WTC11 (cell line): ENCODE measurements around the gene GDPD4. TPM values are rescaled to one million over a fixed set of nuclear protein-coding genes. Genes with fewer than 3 reads are reported as not detected.

Experiments used
- ATAC-seq: fragments of 200-7000 bp; cut with Tn5 transposase; 2 replicates; pipeline ENCODE4 v1.10.0; 2021; ENCODE audit warnings: mild to moderate bottlenecking, moderate library complexity
- CTCF ChIA-PET: fragments of 300-600 bp; sonication (Branson Sonifier 250); formaldehyde crosslinking; loops from one replicate; lab custom pipeline; 2021; ENCODE audit warnings: antibody characterized with exemption; lab: Charles Lee
- POLR2A ChIA-PET: fragments of 350-600 bp; sonication (Branson Sonifier 250); formaldehyde crosslinking; loops from one replicate; lab custom pipeline; 2021; ENCODE audit warnings: antibody characterized with exemption; lab: Charles Lee
- DNase-seq: peaks from one replicate; pipeline ENCODE4 v3.0.0; 2021; ENCODE audit warnings: low spot score
- H3K27ac Mint-ChIP-seq: 2 replicates; pipeline ENCODE4 v1.8.0; 2021; ENCODE audit warnings: mixed read lengths
- H3K27me3 Mint-ChIP-seq: 2 replicates; pipeline ENCODE4 v1.8.0; 2021; ENCODE audit warnings: low read depth, mild to moderate bottlenecking, moderate library complexity, mixed read lengths
- H3K36me3 Mint-ChIP-seq: 2 replicates; pipeline ENCODE4 v1.8.0; 2021; ENCODE audit warnings: mixed read lengths
- H3K4me1 Mint-ChIP-seq: 2 replicates; pipeline ENCODE4 v1.8.0; 2022; ENCODE audit warnings: mixed read lengths
- H3K4me3 Mint-ChIP-seq: 2 replicates; pipeline ENCODE4 v1.8.0; 2021; ENCODE audit warnings: mild to moderate bottlenecking, moderate library complexity, mixed read lengths
- H3K9me3 Mint-ChIP-seq: 2 replicates; pipeline ENCODE4 v1.8.0; 2021; ENCODE audit warnings: mixed read lengths
- CBFB ChIP-seq: sonication (generic); formaldehyde crosslinking; IDR thresholded peaks from 2 replicates; pipeline ENCODE4 v1.8.1; 2022; ENCODE audit warnings: mild to moderate bottlenecking, low read depth, missing genetic modification reagents
- EMX1 ChIP-seq: fragments of 250-450 bp; sonication (Bioruptor Pico); IDR thresholded peaks from 2 replicates; pipeline ENCODE4 v1.8.0; 2021; ENCODE audit warnings: mild to moderate bottlenecking
- ETV6 ChIP-seq: sonication (generic); formaldehyde crosslinking; IDR thresholded peaks from 2 replicates; pipeline ENCODE4 v1.8.1; 2022; ENCODE audit warnings: mild to moderate bottlenecking, missing genetic modification reagents
- FOXP1 ChIP-seq: sonication (generic); formaldehyde crosslinking; IDR thresholded peaks from 2 replicates; pipeline ENCODE4 v1.8.0; 2022; ENCODE audit warnings: missing genetic modification reagents, mild to moderate bottlenecking, moderate library complexity, borderline replicate concordance
- HMGA2 ChIP-seq: fragments of 250-450 bp; sonication (Bioruptor Pico); IDR thresholded peaks from 2 replicates; pipeline ENCODE4 v1.4.0; 2021; ENCODE audit warnings: mild to moderate bottlenecking, moderate library complexity
- KAT7 ChIP-seq: sonication (generic); formaldehyde crosslinking; IDR thresholded peaks from 2 replicates; pipeline ENCODE4 v1.8.1; 2023; ENCODE audit warnings: missing genetic modification reagents, mild to moderate bottlenecking, borderline replicate concordance
- MXD4 ChIP-seq: fragments of 250-450 bp; sonication (Bioruptor Pico); IDR thresholded peaks from 2 replicates; pipeline ENCODE4 v1.8.0; 2021; ENCODE audit warnings: mild to moderate bottlenecking, moderate library complexity, borderline replicate concordance
- MYBL2 ChIP-seq: sonication (generic); formaldehyde crosslinking; IDR thresholded peaks from 2 replicates; pipeline ENCODE4 v1.8.1; 2023; ENCODE audit warnings: mild to moderate bottlenecking, moderate library complexity, missing genetic modification reagents
- NR1H2 ChIP-seq: sonication (generic); formaldehyde crosslinking; IDR thresholded peaks from 2 replicates; pipeline ENCODE4 v1.9.0; 2021; ENCODE audit warnings: mild to moderate bottlenecking, moderate library complexity, missing genetic modification reagents
- OVOL2 ChIP-seq: fragments of 250-450 bp; sonication (Bioruptor Pico); IDR thresholded peaks from 2 replicates; pipeline ENCODE4 v1.9.0; 2021; ENCODE audit warnings: mild to moderate bottlenecking, borderline replicate concordance
- PRRX2 ChIP-seq: fragments of 250-450 bp; sonication (Bioruptor Pico); IDR thresholded peaks from 2 replicates; pipeline ENCODE4 v1.8.0; 2021; ENCODE audit warnings: mild to moderate bottlenecking
- SMAD3 ChIP-seq: sonication (generic); formaldehyde crosslinking; IDR thresholded peaks from 2 replicates; pipeline ENCODE4 v1.8.0; 2022; ENCODE audit warnings: missing genetic modification reagents, mild to moderate bottlenecking, borderline replicate concordance
- ZBTB21 ChIP-seq: sonication (generic); formaldehyde crosslinking; IDR thresholded peaks from 2 replicates; pipeline ENCODE4 v1.8.1; 2023; ENCODE audit warnings: mild to moderate bottlenecking, missing genetic modification reagents, borderline replicate concordance
- ZNF138 ChIP-seq: sonication (generic); formaldehyde crosslinking; conservative IDR thresholded peaks from 2 replicates; pipeline ENCODE4 v1.8.1; 2022; ENCODE audit warnings: mild to moderate bottlenecking, moderate library complexity, missing genetic modification reagents
- ZNF219 ChIP-seq: sonication (generic); formaldehyde crosslinking; IDR thresholded peaks from 2 replicates; pipeline ENCODE4 v1.8.0; 2023; ENCODE audit warnings: missing genetic modification reagents, mild to moderate bottlenecking, borderline replicate concordance
- ZNF416 ChIP-seq: fragments of 250-450 bp; sonication (Bioruptor Pico); IDR thresholded peaks from 2 replicates; pipeline ENCODE4 v1.9.0; 2021; ENCODE audit warnings: mild to moderate bottlenecking, inconsistent platforms
- ZNF425 ChIP-seq: fragments of 250-450 bp; sonication (Bioruptor Pico); conservative IDR thresholded peaks from 2 replicates; pipeline ENCODE4 v1.9.0; 2021; ENCODE audit warnings: mild to moderate bottlenecking
- total RNA-seq: library from RNA; stranded (reverse); gene quantifications from 3 replicates; pipeline ENCODE4 v1.2.3, GENCODE V29; 2021
- TF ChIP-seq, protein P1 (sequence below): sonication (generic); formaldehyde crosslinking; IDR thresholded peaks from 2 replicates; pipeline ENCODE4 v1.8.1; 2022; ENCODE audit warnings: low read depth, mild to moderate bottlenecking, moderate library complexity, missing genetic modification reagents, borderline replicate concordance
- TF ChIP-seq, protein P2 (sequence below): sonication (generic); formaldehyde crosslinking; IDR thresholded peaks from 2 replicates; pipeline ENCODE4 v1.8.0; 2022; ENCODE audit warnings: mild to moderate bottlenecking, missing genetic modification reagents
- TF ChIP-seq, protein P3 (sequence below): sonication (generic); formaldehyde crosslinking; IDR thresholded peaks from 2 replicates; pipeline ENCODE4 v1.8.1; 2022; ENCODE audit warnings: low read depth, missing genetic modification reagents, borderline replicate concordance
- TF ChIP-seq, protein P4 (sequence below): sonication (generic); formaldehyde crosslinking; conservative IDR thresholded peaks from 2 replicates; pipeline ENCODE4 v1.8.1; 2022; ENCODE audit warnings: mild to moderate bottlenecking, missing genetic modification reagents
- TF ChIP-seq, protein P5 (sequence below): fragments of 250-450 bp; sonication (Bioruptor Pico); IDR thresholded peaks from 2 replicates; pipeline ENCODE4 v1.9.0; 2021; ENCODE audit warnings: mild to moderate bottlenecking, borderline replicate concordance

Gene GDPD4
- total RNA-seq, 1 experiment from 2014 or later, result not detected

GRCh38 chr11:77196961-77197360 is 104.5 kb downstream of the GDPD4 start:
- ATAC-seq (no peak), DNase-seq (peak; percentile 8)
- no peak overlapping the region for H3K4me3 Mint-ChIP-seq
- ChIA-PET POLR2A (no interaction called here), CTCF (interaction anchor here (0.9 to 2.8 kb wide), 5 partner anchors 8 to 352 kb away, joined by 3 to 14 read pairs (median 3); no protein-coding TSS in a partner anchor)
- H3K27me3 Mint-ChIP-seq, result no peaks in the 10 kb centered on the region
- peaks cover 4% of the 10 kb centered on the region; the same call in 1 of the 2 replicates for H3K4me1 Mint-ChIP-seq
- no peaks in the 10 kb centered on the region for H3K36me3 Mint-ChIP-seq
- TF ChIP-seq, protein P1, sequence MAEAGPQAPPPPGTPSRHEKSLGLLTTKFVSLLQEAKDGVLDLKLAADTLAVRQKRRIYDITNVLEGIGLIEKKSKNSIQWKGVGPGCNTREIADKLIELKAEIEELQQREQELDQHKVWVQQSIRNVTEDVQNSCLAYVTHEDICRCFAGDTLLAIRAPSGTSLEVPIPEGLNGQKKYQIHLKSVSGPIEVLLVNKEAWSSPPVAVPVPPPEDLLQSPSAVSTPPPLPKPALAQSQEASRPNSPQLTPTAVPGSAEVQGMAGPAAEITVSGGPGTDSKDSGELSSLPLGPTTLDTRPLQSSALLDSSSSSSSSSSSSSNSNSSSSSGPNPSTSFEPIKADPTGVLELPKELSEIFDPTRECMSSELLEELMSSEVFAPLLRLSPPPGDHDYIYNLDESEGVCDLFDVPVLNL, result no peak
- no peak for TF ChIP-seq CBFB
- TF ChIP-seq ZNF219 (CRISPR knock-in tag), result no peak
- no peak for TF ChIP-seq HMGA2 (CRISPR knock-in tag)
- no peak for TF ChIP-seq SMAD3 (CRISPR knock-in tag)
- TF ChIP-seq OVOL2, result no peak
- TF ChIP-seq, protein P2, sequence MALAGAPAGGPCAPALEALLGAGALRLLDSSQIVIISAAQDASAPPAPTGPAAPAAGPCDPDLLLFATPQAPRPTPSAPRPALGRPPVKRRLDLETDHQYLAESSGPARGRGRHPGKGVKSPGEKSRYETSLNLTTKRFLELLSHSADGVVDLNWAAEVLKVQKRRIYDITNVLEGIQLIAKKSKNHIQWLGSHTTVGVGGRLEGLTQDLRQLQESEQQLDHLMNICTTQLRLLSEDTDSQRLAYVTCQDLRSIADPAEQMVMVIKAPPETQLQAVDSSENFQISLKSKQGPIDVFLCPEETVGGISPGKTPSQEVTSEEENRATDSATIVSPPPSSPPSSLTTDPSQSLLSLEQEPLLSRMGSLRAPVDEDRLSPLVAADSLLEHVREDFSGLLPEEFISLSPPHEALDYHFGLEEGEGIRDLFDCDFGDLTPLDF (CRISPR knock-in tag), result no peak
- TF ChIP-seq ZNF425 (CRISPR knock-in tag), result no peak
- TF ChIP-seq ZBTB21, result no peak
- H3K9me3 Mint-ChIP-seq, result no peaks in the 10 kb centered on the region
- H3K27ac Mint-ChIP-seq, result no peak overlapping the region

DNA sequence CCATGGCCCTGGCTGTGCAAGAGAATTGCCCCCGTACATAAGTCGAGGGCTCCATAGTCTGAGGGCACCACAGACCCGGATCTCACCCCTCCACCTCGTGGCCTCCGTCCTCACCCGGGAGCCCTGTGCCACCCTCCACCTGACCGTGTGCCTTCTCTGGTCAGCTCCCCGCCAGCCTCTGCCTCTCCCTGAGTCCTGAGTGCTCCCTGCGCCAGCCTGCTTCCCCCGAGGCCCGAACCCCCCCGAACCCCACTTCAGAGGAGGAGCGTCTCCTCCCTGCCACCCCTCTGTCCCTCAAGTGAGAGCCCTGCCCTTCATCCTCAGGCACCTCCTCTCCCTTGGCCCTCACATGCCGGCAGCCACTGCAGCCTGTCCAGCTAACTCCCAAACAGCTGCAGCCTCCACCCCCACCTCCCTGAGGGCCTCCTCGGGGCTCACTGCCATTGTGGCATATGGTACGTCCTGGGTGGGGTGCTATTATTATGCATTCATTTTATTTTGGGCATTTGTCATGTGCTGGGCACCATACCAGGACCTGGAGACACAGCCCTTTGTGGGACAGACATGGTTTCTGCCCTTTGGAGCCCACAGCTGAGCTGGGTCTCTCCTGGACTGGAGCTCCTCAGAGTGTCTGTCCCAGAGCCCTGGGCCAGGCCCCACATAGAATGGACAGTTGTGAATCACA is 106.3 kb downstream of the GDPD4 start:
- H3K4me1 Mint-ChIP-seq, result peaks cover 4% of the 10 kb centered on the region; the same call in 1 of the 2 replicates
- ChIA-PET POLR2A (interaction anchor here (0.6 to 0.8 kb wide), 2 partner anchors 395 to 415 kb away, joined by 3 read pairs; partner anchors contain the start of gene AQP11), CTCF (interaction anchor here (0.6 to 2.8 kb wide), 13 partner anchors 56 to 424 kb away, joined by 3 to 14 read pairs (median 3); partner anchors contain the start of genes AQP11 and MYO7A)
- no peak overlapping the region for H3K27ac Mint-ChIP-seq
- no peaks in the 10 kb centered on the region for H3K9me3 Mint-ChIP-seq
- ATAC-seq (no peak), DNase-seq (peak; percentile 2)
- TF ChIP-seq NR1H2 (CRISPR knock-in tag), result no peak
- TF ChIP-seq MYBL2, result no peak
- TF ChIP-seq FOXP1 (CRISPR knock-in tag), result no peak
- TF ChIP-seq EMX1 (CRISPR knock-in tag), result no peak
- no peak for TF ChIP-seq MXD4 (CRISPR knock-in tag)
- TF ChIP-seq ZNF416, result no peak
- TF ChIP-seq PRRX2 (CRISPR knock-in tag), result no peak
- TF ChIP-seq, protein P3, sequence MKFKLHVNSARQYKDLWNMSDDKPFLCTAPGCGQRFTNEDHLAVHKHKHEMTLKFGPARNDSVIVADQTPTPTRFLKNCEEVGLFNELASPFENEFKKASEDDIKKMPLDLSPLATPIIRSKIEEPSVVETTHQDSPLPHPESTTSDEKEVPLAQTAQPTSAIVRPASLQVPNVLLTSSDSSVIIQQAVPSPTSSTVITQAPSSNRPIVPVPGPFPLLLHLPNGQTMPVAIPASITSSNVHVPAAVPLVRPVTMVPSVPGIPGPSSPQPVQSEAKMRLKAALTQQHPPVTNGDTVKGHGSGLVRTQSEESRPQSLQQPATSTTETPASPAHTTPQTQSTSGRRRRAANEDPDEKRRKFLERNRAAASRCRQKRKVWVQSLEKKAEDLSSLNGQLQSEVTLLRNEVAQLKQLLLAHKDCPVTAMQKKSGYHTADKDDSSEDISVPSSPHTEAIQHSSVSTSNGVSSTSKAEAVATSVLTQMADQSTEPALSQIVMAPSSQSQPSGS, result no peak
- TF ChIP-seq ZNF138 (CRISPR knock-in tag), result no peak
- TF ChIP-seq, protein P4, sequence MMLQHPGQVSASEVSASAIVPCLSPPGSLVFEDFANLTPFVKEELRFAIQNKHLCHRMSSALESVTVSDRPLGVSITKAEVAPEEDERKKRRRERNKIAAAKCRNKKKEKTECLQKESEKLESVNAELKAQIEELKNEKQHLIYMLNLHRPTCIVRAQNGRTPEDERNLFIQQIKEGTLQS, result no peak
- no peak for TF ChIP-seq KAT7 (CRISPR knock-in tag)
- TF ChIP-seq, protein P5, sequence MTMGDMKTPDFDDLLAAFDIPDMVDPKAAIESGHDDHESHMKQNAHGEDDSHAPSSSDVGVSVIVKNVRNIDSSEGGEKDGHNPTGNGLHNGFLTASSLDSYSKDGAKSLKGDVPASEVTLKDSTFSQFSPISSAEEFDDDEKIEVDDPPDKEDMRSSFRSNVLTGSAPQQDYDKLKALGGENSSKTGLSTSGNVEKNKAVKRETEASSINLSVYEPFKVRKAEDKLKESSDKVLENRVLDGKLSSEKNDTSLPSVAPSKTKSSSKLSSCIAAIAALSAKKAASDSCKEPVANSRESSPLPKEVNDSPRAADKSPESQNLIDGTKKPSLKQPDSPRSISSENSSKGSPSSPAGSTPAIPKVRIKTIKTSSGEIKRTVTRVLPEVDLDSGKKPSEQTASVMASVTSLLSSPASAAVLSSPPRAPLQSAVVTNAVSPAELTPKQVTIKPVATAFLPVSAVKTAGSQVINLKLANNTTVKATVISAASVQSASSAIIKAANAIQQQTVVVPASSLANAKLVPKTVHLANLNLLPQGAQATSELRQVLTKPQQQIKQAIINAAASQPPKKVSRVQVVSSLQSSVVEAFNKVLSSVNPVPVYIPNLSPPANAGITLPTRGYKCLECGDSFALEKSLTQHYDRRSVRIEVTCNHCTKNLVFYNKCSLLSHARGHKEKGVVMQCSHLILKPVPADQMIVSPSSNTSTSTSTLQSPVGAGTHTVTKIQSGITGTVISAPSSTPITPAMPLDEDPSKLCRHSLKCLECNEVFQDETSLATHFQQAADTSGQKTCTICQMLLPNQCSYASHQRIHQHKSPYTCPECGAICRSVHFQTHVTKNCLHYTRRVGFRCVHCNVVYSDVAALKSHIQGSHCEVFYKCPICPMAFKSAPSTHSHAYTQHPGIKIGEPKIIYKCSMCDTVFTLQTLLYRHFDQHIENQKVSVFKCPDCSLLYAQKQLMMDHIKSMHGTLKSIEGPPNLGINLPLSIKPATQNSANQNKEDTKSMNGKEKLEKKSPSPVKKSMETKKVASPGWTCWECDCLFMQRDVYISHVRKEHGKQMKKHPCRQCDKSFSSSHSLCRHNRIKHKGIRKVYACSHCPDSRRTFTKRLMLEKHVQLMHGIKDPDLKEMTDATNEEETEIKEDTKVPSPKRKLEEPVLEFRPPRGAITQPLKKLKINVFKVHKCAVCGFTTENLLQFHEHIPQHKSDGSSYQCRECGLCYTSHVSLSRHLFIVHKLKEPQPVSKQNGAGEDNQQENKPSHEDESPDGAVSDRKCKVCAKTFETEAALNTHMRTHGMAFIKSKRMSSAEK (CRISPR knock-in tag), result no peak
- TF ChIP-seq, protein P1, result no peak
- no peak for TF ChIP-seq ETV6 (CRISPR knock-in tag)
- no peaks in the 10 kb centered on the region for H3K36me3 Mint-ChIP-seq
- no peak overlapping the region for H3K4me3 Mint-ChIP-seq
- no peaks in the 10 kb centered on the region; the same call in 1 of the 2 replicates for H3K27me3 Mint-ChIP-seq
